GM23338 (cell line): ENCODE results near the gene RARG.

Experiments
- CTCF ChIP-seq, 2 experiments: fragments of 200-600 bp in 1 of 2; sonication (generic) in 1 of 2; conservative IDR thresholded peaks; 2 replicates each; pipeline versions ENCODE4 v1.5.1 to v1.6.1; 2016 to 2017; ENCODE audit warnings: antibody characterized with exemption in 2 of 2, low read depth in 2 of 2, mild to moderate bottlenecking in 2 of 2, moderate library complexity in 1 of 2
- EZH2 ChIP-seq: fragments of 200-600 bp; sonication (generic); IDR thresholded peaks from one replicate; pipeline ENCODE4 v1.8.0; 2017; ENCODE audit warnings: antibody characterized with exemption, mild to moderate bottlenecking, low read depth; ENCODE audit not compliant: unreplicated experiment
- EZH2phosphoT487 ChIP-seq: fragments of 200-600 bp; sonication (generic); IDR thresholded peaks from one replicate; pipeline ENCODE4 v1.8.1; 2018; ENCODE audit warnings: antibody characterized with exemption; ENCODE audit not compliant: unreplicated experiment
- JUNB ChIP-seq: IDR thresholded peaks from one replicate; pipeline ENCODE4 v1.6.1; 2016; ENCODE audit warnings: antibody characterized with exemption; ENCODE audit not compliant: unreplicated experiment
- NANOG ChIP-seq: IDR thresholded peaks from 2 replicates; pipeline ENCODE4 v1.6.1; 2016; ENCODE audit warnings: antibody characterized with exemption, borderline replicate concordance
- POLR2AphosphoS5 ChIP-seq: IDR thresholded peaks from 2 replicates; pipeline ENCODE4 v1.6.1; 2016; ENCODE audit warnings: antibody characterized with exemption, low read depth
- REST ChIP-seq: IDR thresholded peaks from one replicate; pipeline ENCODE4 v1.6.1; 2018; ENCODE audit warnings: antibody characterized with exemption; ENCODE audit not compliant: unreplicated experiment

GRCh38 chr12:53279888-53280498 lies 48.0 kb upstream of the RARG start:
- TF ChIP-seq CTCF (conservative IDR thresholded peaks at IDR 0.05; ENCODE audit: low read depth in 2 of 2), result no peak
- TF ChIP-seq EZH2, result no peak
- no peak for TF ChIP-seq EZH2phosphoT487
- no peak for TF ChIP-seq REST
- no peak for TF ChIP-seq POLR2AphosphoS5
- TF ChIP-seq NANOG, result no peak
- TF ChIP-seq JUNB, result no peak
